Raji (cell line): ENCODE data around the gene ARMC2.

Source experiments
- POLR2A ChIP-seq: IDR thresholded peaks from 2 replicates; pipeline ENCODE4 v1.6.1; 2011; ENCODE audit warnings: low read depth, low read length, control low read depth; ENCODE audit not compliant: insufficient read depth

The ARMC2 gene

DNA sequence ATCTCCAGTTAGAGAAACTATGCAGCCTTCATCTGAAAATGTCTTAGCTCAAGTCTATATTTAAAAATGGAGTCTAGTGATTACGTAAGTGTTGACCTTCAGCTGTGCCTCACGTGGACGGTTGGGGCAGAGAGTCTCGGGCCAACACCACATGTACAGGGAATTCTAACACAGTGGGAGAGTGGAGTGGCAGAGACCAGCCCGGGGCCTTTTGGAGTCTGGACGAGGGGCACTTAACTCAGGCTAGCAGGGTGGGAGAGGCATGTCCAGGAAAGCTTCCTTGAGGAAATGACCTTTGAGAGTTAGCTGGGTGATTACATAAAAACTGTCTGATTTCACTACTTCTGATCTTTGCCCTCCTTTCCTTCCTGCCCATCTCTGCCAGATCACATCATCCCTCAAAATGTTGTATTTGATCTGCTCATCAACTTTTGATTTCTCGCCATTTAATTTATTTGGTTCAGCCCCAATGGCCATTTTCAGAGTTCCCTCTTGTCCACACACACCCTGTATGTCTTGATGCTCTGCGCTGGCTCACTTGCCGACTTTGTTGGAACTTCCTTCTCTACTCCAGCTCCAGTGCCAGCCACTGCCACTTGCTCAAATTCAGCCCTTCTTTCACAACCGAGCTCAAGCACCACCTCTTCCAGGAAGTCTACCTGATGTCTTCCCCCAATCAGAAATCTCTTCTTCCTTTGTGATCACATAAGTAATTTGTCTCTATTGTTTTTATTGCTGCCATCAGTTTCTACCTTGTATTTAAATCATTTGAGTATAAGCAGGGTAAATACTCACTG is 2.6 kb downstream of the ARMC2 start:
- TF ChIP-seq POLR2A: no peak

DNA sequence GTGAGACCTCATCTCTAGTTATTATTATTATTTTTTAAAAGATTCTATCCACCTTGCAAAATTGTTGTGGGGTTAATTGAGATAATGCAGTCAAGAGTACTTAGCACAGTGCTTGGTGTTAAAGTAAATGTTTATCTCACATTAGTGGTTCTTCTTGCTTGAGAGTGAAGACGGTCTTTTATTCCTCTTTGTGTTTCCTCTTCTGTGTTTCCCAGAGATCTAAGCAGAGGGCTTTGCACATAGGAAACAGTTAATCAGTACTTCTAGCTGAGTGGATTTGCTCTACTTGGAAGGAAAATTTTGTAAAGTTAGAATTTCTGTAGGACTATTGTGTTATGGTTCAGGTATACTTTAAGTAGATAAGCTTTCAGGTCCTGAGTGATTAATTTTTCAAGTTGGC is 3.5 kb downstream of the ARMC2 start:
- TF ChIP-seq POLR2A: no peak

DNA sequence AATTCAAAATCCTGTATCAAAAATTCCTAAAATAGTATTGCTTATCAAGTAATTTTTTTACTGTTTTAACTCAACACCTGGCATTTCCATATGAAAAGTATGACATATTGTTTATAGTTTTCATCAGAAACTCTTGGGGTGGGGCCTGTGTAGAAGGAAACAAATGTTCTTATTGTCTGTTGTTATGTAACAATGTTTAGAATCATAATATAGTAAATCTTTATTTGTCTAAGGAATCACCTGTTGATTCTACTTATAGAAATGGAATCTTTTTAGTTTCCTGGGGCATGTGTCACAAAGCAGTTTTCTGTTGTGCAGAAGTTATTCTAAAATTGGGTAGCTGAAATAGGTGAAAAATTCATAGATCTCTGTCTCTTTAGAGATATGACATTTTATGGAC is 4.9 kb downstream of the ARMC2 start:
- TF ChIP-seq POLR2A: no peak

DNA sequence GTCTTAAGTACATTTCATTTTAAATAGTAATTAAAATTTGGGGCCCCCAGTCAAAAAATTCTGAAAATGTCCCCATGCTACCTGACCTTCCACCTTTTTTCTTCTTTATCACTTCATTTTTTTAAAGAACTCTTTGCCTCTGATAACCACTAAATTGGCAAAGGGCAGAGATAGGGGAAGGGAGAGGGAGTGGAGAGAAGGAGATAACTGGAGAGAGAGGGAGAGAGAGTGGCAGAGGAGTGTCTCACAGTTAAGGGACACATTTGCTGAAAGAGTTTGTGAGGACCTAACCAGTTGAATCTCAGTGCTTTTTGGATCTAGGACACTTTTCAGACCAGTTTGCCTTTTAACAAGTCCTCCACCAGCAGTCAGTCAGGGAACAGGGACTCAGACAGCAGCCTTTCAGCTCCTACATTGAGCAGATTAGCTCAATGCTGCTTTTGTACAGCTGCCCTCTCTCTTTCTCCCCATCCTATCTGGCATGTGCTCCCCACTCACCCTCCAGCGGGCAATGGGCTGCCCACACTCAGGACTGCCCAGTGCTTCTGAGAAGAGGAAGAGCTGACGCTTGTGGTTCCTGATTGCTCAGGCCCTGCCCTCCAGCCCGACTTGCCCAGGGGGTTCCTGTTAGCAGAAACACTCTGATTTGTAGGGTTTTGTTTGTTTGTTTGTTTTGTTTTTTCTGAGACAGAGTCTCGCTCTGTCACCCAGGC is 14.4 kb downstream of the ARMC2 start:
- no peak for TF ChIP-seq POLR2A

DNA sequence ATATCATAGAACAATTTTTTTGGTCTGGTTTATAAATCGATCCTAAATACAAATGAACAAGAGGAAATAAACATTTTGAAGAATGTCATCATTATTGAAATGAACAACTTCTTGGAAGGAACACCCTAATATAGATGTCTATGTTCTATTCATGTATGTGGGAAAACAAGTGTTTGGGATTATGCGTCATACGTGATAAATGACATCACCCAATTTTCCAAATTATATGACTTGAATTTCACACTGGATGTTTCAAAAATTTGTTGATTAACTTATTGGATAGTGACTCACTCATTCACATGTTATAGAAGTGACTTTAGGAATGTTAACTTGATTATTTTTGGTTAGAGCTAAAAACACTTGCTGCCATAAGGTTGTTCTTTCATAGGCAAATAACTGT is 18.6 kb downstream of the ARMC2 start:
- TF ChIP-seq POLR2A: no peak

DNA sequence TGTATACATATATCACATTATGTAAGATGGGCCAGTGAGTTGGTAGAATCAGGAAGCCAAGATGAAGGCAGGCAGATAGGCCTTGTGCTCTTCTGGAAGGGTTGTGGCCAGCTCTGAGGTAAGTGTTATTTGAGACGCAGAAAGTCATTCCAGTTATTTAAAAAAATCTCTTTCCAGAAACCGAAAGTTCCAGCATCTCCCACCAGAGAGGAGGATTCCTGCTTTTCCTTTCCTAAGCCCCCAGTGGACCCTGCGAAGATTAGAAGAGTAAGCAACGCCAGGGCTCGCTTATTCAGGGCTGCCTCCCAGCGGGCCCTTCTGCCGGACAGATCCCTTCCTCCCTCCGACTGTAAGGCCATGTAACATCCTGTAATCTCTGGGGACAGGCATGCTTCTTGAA is 20.4 kb downstream of the ARMC2 start:
- TF ChIP-seq POLR2A: no peak

DNA sequence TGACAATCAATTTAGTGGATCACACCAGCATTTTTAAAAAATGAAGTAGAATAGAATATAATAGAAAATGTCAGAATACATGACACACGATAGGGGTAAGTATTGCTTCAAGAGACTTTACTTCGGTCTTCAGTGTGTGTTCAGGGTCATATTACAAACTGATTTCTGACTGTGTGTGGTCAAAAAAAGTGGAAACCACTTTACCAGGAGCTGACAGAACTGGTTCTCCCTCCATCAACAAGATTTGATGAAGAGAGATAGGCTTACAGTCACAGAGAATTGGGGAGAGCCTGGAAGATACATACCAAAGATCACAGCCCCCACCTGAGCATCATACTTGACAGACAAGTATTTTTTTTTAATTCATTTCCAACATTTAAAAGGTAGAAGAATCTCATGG is 21.7 kb downstream of the ARMC2 start:
- no peak for TF ChIP-seq POLR2A

GRCh38 chr6:108870357-108870756 is 22.1 kb downstream of the ARMC2 start:
- TF ChIP-seq POLR2A: no peak

DNA sequence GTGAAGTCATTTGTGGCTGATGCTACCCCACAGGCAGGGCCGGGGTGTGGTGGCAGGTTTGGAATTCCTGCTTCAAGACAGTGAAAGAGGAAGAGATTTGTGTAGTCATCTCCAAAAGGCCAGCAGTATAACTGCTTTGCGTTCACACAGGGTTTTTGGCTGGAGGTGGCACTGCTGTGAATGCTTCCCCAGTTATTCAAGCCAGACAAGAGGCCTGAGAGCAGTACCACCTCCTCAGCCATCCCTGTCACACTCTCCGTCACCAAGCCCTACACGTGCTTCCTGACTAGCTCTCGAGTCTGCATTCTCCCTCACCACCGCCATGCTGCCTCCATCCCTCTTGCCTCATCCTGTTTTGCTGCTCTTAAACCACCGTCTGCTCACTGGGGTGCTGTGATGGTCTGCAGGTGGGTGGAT is 23.9 kb downstream of the ARMC2 start:
- TF ChIP-seq POLR2A: no peak

GRCh38 chr6:108872575-108872974 is 24.4 kb downstream of the ARMC2 start:
- no peak for TF ChIP-seq POLR2A

- no peak for TF ChIP-seq POLR2A
Measured at GRCh38 chr6:108873251-108873650, 25.0 kb downstream of the ARMC2 start.

DNA sequence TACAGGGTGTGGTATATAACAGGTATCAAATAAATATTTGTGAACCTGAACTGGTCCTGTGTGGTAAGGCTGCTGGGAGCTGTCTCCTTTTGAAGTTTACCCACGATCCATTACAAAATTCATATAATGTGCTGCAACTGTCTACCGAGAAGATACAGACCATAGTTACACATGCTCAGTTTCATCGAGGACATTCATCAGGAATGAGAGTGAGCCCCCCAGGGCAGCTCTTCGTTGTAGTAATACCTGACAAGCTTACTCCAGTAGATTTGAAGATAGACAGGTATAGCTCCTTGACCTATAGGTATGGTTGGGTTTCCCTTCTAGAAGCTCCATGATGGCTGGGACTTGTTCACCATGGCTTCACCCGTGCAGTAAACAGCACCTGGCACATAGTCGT is 25.7 kb downstream of the ARMC2 start:
- TF ChIP-seq POLR2A: no peak

DNA sequence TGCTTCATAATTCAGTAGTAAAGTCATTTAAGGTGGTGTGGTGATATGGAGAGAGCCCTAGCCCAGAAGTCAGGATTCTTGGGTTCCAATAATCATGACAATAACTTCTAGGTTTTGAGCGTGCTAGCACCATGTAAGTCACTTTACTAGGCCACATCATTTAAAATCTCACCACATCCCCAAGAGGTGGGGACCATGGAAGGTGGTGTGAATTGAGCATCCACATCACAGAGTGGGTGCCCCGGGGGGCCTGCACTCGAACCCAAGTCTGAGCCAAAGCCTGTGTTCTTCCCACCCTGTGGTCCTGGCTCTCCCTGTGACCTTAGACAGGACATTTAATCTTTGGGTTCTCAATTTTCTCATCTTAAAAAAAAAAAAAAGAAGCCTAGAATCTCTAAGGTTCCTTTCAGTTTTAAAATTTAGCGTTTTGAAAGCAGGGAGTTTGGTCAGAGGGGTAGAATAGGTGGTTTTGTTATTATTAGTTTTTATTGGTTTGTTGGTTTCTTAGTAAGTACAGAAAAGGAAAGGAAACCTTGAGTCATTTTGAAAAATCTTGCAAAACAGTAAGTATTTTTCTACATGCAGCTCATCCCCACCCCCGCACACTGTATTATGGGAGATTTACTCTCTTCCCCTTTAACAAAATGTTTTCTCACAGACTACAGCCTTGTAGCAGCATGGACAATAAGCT is 26.4 kb downstream of the ARMC2 start:
- no peak for TF ChIP-seq POLR2A

GRCh38 chr6:108875161-108875555 is 26.9 kb downstream of the ARMC2 start:
- TF ChIP-seq POLR2A: no peak

- no peak for TF ChIP-seq POLR2A
Measured at GRCh38 chr6:108877046-108877751, 29.0 kb downstream of the ARMC2 start.

- no peak for TF ChIP-seq POLR2A
Measured at GRCh38 chr6:108878942-108879341, 30.7 kb downstream of the ARMC2 start.

- no peak for TF ChIP-seq POLR2A
Measured at GRCh38 chr6:108883172-108883571, 35.0 kb downstream of the ARMC2 start.
